ENCODE results near the gene SLC66A3.

SLC66A3 gene

DNA sequence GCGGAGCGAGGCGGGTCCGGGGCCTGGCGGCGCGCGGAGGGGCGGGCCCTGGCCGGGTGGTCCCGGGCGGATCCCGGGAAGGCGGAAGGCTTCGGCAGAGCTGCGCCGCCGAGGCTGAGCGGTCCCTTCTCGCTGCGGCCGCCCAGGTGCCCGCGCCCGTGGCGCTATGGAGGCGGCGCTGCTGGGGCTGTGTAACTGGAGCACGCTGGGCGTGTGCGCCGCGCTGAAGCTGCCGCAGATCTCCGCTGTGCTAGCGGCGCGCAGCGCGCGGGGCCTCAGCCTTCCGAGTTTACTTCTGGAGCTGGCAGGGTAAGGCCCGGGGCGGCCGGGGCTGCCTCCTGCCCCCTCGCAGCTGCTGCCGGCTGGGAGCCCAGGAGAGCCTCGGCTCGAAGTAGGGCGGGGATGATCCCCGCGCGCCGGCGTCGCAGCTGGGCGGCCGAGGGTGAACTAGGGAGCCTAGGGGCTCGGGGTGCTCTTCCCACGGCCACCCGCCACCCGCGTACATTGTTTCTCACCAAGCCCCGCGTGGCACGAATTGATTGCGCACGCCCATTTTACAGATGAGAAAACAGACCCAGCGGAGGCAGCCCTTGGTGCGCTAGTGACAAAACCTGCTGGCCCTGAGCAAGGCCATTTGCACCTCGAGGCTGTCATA, at the start of gene SLC66A3:
SLC66A3 (plus strand) TSS at position 87 of the 655 bp plus-strand sequence; CDS start at position 167, 80 bp downstream.
- FAIRE-seq = no peak

DNA sequence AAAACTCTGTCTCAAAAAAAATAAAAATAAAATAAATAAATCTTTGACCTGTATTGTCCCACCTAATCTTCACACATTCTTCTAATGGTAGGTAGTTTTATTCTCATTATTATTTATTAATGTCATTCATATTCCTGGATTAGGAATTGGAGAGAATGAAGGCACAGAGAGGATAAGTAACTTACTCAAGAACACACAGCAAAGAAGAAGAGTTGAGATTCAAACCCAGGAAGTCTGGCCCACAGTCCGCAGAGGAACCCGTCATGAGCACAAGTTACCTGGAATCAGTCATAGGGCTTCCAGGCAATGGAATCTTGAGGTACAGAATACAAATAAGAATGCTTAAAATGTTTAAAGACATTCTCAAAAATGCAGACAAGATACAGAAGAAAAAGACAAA, 46.3 kb upstream of the SLC66A3 start:
- no peak for FAIRE-seq

DNA sequence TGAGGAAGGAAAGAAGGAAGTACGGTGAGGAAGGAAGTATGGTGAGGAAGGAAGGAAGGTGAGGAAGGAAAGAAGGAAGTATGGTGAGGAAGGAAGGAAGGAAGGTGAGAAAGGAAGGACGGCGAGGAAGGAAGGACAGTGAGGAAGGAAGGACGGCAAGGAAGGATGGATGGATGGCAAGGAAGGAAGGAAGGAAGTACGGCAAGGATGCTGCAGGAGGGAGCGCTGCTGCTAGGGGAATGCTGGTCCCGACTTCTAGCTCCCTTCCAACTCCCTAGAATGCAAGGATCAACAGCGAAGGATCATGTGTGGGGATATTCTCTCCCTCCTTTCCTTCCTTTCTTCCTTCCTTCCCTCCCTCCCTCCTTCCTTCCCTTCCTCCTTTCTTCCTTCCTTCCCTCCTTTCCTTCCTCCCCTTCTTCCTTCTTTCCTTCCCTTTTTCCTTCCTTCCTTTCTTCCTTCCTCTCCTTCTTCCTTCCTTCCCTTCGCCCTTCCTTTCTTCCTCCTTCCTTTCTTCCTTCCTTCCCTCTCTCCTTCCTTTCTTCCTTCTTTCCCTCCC, 42.3 kb upstream of the SLC66A3 start:
- no peak for FAIRE-seq

DNA sequence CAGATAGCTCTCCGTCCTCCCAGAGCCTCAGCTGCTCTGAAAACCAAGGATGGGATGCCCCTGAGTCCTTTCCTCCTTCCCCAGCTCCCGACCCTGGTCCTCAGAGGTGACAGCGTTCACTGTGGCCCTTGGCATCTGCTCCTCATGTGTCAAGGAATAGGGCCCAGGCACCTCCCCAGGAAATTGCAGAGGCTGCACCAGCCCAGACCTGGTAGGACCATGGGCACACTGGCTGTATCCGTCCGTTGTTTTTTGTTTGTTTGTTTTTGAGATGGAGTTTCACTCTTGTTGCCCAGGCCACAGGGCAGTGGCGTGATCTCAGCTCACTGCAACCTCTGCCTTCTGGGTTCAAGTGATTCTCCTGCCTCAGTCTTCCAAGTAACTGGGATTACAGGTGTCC, 37.5 kb upstream of the SLC66A3 start:
- no peak for FAIRE-seq

DNA sequence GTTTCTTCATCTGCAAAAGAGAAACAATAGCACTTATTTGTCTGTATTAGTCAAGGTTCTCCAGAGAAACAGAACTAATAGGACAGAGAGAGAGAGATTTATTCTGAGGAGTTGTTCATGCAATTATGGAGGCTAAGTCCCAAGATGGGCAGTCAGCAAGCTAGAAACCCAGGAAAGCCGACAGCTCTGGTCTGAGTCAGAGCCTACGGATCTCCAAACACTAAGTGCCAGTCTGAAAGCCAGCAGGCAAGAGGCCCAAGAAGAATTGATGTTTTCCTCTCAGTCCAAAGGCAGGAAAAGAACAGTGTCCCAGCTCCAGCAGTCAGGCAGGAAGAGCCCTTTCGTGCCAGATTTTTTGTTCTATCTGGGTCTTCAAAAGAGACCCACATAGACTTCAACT, 36.5 kb upstream of the SLC66A3 start:
- FAIRE-seq = no peak

DNA sequence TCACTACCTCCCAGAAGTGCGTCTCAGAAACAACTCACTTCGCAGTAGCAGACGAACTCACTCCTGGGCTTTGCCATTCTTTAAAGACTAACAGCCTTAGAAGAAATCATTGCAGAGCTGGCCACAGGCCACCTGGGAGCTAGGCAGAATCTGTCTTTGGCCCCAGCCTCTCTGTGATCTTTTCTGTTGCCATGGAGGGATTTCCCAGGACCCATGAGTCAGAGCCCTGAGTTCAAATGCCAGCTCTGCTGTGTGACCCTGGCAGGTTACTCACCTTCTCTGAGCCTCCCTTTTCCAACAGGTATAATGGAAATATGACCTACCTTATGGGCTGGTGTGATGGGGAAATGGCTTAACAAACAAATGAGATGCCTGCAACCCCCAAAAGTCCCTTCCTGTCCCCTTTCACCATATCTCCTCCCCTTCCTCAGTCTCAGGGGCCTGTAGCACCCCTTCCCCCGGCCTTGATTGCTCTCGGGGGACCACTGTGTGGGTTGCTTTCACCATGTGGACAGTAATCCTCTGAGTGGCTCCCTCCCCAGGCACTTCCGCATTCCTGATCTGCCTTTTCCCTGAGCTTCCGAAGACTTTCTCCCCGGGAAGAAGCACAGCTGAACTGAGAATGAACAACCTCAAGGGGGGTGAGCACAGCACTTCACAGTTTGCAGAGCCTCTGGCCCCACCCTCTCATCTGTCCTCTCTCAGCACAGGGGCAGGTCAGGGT, 34.0 kb upstream of the SLC66A3 start:
- no peak for FAIRE-seq

DNA sequence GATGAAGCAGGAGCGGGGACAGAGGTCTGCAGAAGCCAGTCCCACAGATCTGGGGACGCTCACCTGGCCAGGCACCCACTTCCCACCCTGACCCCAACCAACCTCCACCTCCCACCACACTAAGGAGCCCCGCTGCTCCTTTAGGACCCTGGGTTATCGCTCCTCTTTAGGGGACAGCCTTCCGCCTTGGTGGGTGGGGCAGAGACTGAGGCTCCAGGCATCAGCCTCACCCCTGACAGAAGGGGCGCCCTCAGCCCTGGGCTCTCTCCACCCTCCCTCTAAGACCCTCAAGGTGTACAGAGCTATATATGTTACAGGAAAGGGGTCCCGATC, 33.5 kb upstream of the SLC66A3 start:
- no peak for FAIRE-seq

DNA sequence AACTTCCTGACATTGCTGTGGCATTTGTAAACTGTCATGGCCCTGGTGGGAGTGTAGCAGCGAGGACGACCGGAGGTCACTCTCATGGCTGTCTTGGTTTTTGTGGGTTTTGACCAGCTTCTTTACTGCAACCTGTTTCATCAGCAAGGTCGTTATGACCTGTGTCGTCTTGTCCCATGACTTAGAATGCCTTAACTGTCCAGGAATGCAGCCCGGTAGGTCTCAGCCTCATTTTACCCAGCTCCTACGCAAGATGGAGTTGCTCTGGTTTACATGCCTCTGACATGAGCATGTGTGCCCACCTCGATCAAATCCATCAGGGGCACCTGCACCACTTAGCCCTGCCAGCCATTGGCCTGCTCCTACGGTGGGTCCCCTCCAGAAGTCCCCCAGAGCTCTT, 32.9 kb upstream of the SLC66A3 start:
- FAIRE-seq = no peak

DNA sequence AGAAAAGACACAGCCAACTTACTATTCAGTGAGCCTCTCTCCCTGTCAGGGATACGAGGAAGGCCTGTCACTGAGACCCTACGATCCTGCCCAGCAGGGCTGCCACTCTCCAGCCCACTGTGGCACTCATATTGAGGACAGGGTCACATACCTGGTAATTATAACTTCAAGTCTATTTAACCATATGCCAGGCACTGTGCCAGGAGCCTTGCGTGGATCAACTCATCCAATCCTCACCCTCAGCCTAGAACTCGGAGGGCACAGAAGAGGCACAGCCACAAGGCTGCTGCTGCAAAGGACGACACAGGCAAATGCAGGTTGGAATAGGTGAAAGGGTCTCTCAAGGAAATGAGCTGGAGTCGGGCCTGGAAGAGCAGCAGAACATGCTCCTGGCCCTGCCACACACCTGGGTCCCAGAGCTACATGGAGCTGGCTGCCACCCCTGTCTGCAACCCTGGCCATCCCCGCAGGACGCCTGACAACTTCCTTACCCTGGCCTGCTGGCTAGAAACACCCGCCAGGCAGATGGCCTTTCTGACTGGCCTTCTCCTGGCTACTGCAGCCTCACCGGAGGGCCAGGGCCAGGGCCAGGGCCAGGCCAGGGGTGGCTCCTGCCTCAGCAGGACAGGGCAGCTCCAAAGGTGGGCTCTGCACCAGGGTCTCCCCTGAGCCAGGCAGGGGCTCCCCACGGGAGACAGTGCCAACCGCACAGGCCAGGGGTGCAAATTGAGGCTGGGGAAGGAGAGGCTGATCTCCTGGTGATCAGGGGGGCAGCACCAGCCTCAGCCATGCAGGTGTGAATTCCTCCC, 32.1 kb upstream of the SLC66A3 start:
- no peak for FAIRE-seq

DNA sequence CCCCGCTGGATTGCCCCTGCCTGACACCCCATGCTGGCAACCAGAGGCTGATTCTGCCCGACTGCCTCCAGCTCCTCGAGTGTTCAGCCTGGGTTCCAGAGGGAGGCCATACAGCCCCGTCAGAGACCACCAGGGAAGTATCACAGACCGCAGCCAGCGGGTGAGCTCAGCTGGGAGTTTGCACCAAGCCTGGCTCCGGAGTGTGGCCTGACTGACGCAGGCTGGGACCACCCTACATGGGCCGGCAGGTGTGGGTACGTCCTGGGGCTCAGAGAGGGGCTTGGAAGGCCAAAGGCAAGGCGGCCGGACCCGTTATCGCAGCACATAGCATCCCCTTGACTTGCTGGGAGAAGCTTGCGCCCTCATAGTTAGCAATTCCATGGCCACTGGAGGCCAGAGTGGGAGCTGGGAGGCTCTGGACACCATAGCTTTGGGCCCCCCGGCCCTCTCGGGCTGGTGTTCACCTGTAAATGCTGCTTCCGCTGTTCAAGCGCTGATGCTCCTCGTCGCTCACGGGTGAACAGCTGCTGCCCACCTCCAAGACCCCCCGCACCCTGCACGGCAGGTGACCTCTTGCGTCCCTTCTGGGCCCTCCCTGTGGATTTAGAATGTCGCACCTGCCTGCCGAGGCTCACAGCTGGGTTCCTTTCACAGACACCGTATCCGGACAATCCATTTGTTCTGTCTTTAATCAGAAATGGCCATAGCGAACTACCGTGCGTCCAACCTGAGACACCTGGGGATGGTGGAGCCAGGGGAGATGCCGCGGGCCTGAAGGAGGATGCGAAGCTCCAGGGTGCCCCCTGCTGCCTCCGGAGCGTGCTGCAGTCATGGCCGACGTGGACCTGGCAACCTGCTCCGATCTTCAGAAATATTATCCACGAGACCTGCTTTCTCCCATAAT, 31.2 kb upstream of the SLC66A3 start:
- FAIRE-seq = no peak

DNA sequence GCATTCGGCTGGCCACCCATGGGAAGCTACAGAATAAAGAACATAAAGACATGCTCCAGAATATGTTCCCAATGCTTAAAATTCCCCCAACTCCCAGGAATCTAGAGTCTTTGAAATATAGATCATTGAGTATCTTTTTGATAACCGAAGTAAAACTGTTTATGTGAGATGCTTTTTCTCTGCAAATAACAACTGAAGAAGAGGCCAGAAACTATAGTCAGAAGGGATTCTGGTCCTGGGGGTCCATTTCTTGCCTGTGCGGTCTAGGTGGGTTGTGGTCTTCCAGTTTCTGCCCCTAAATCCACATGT, 30.6 kb upstream of the SLC66A3 start:
- no peak for FAIRE-seq

DNA sequence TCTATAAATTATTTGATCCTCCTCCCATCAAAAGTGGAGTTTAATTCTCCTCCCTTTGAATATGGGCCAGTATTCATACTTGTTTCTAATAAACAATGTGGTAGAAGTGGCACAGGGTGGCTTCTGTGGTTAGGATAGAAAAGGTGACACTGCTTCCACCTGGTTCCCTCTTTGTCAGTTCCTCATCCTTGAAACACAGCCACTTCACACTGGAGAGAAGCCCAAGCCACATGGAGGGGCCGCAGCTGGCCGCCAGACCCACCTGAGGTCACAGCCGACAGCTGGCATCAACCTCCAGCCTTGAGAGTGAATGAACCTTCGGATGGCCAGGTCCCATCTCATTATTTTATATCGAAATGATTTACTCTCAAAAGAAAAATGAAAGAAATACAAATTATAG, 27.5 kb upstream of the SLC66A3 start:
- no peak for FAIRE-seq

DNA sequence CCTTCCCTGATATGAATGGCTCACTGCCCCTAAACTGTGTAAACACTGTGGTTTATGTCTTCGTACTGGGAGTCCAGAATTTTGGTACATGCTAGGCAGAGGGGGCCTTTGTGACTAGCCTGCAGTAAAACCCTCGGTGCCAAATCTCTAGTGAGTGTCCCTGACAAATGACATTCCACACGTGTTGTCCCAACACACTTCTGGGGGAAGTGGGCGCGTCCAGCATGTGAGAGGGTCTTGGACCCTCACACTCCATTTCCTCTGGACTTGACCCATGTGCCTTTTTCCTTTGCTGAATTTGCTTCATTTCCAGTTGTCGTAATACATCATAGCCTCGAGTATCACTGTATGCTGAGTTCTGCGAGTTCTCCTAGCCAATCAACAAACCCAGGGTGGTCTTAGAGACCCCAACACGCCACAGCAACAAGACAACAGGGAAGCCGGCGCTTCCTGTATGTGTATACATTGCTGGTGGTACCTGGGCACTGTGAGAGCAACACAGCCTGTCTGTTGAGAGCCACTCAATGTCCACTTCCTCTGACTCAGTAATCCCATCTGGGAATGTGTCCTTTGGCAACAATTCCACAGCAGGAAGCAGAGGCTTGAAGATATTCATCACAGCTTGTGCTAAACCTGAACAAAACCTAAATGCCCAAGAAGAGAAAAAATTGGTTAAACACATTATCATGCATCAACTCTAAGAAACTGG, 26.9 kb upstream of the SLC66A3 start:
- FAIRE-seq = no peak

DNA sequence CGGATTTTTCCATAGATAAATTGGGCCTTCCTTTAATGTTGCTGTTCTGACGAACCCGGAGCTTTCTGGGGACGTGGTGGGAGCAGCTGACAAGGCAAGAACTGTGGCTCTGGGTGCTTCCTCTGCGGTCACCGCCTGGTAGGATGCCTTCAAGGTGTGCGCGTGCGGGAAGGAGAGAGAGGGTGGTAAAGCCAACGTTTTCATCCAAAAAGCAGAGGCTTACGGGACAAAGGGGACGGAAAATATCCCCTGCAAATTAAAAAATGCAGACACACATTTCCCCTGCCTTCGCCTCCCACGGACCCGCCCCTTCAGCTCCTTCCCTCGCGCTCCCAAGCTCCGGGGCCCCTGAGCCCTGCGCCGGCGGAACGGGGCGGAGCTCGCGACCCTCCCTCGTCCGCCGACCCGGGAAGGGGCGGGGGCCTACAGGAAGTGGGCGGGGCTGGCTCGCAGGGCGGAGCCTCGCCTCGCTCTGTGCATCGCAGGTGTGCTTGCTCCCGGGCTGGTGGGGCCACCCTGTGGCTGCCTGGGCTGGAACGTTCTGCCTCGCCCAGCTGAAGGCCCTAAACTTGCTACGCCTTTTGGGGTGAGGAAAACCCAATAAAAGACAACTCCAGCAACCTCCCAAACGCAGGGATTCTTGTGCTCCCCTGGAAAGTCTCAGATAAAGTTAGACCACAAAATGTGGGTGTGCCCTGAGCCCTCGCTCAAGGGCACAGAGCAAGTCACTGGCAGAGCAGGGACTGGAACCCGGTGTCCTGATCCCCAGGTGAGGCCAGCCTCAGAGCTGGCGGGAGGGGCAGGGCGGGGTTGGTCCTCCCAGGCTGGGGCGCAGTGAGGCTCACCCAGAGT, 25.4 kb upstream of the SLC66A3 start:
- FAIRE-seq = no peak

DNA sequence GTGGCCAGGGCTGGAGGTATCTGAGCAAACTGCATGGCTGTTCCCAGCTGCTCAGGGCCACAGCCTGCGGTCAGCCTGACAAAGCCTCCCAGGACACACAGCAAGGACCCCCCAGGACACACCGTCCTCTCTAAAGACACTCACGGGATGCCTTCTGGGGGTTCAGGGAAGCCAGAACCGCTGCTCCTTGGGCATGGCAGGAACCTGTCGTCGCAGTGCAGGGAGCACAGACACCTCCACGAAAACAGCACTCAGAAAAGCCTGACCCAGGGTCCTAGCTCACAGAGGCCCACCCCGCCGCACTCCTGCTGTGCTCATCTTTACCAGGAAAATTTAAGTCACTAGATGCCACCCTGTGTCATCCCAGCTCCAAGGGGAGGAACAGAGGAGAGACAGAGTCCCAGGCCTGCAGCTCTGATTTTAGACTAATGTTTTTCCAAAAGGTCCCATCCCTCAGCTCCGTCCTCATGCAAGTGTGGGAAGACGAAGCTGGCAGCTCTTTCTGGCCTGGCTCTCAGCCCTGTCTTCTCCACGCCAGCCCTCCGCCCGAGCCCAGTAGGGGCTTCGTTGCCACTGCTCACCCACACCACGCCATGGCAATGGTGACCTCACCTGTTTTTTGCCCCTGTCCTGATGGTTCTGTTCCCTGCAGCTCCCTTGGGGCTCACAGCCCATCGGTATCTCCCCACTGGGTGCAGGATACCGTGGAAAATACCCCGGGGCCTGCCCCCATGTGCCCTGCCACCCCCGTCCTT, 23.9 kb upstream of the SLC66A3 start:
- no peak for FAIRE-seq

DNA sequence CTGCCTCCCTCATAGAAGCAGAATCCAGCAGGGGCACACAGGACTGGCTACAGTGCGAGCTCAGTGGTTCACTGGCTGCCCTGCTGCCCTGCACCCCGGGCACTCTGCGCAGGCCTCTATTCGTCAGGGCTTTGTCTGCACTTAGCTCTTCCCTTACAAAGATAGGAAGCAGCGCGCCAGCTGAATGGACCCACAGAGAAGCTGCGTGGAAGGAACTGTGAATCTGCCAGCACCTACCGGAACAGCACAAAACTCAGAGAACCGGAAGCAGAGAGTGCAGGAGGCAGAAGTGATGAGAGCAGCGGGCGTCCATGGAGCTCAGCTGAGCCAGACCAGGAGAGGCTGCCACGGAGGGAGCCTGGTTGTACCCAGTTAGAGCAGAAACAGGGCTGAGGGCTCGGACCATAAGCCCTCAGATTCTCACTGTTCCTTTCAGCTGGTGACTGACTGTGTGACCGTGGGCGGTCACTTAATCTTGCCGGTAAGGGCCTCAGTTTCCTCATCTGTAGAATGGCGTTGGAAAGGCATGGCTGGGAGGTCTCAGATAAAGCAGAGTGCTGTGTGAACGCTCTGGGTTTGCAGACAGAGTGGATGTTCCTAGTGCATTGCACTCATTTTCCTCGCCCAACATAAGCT, 23.1 kb upstream of the SLC66A3 start:
- FAIRE-seq = no peak

DNA sequence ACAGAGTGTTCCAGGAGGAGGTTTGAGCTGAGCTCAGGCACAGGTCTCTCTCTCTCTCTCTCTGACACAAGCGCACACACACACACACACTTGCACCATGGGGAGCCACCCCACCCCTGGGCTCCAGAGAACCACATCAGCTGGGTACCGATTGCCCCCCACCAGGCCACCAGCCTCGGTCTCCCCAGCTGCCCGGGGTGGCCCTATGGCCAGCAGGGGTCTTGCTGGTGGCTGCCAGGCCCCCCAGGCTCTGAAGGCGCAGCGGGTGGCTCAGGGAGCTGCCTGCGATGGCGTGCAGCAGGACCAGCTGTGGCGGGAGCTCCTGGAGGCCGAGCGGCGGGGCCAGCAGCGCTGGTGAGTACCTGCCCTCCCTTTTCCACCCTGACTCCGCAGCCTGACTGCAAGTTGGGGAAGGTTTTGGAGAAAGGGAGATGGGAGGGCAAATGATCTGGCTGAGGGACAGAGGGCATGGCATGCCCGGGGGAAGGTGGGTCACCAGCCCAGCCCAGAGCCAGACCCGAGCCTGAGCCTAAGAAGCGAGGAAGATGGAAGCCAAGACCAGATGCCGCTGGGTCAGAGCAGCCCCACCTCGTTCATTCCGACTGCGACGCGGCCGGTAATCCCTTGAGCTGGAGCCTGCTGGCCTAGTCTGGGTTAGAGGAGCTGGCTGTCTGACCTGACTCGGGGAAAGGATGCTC, 21.9 kb upstream of the SLC66A3 start:
- FAIRE-seq = no peak

DNA sequence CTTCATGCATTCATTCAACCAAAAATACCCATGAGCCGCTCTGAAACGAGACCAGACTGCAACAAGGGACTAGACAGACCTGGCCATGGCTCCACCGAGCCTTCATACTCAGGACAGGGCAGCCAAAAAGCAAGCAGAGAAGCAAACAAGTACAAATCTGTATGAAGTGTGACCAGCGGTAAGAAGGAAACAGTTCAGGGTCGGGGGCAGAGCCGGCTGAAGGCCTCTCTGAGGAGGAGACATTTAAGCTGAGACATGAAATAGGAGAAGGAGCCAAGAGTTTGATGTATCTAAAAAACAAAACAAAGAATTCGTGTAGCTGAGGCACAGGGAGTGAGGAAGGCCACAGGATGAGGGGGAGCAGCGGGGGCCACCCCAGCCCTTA, 21.3 kb upstream of the SLC66A3 start:
- FAIRE-seq = no peak

DNA sequence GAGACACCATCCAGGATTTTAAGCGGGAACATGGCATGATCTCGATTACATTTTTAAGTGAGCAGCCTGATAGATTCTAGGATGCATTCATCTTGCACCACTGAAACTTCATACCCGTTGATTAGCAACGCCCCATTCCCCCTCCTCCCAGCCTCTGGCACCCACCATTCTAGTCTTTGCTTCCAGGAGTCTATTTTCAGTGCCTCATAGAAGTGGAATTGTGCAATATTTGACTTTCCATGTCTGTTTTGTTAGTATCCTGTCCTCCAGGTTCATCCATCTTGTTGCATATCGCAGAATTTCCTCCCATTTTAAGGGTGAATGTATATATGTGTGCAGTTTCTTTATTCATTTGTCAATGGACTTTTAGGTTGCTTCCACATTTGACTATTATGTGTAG, 20.9 kb upstream of the SLC66A3 start:
- FAIRE-seq = no peak
